Measurements from ENCODE around the gene IGSF9B. TPM values are rescaled to one million over a fixed set of nuclear protein-coding genes. Genes with fewer than 3 reads are reported as not detected.
A peak's percentile ranks its signal among the peaks of the same experiment; 100 is the strongest.

Gene IGSF9B
- total RNA-seq, 2 experiments from 2014 or later, result 0.95 to 2.8 TPM

DNA sequence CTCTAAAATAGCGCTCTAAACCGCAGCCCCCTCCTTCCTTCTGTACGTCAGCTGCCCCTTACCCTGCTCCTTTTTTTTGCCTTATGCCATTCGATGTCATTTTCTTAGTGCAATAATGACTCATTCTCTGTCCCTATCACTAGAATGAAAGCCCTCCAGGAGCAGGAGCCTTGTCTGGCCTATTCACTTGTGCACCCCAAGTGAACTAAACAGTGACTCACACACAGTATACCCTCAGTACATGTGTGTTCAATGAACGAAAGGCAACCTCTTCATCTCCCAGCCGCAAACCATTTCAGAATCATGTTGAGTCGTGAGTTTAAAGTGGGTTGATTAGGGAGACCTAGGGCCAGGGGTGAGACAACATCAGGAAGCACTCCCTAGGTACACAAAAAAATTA, 60.7 kb downstream of the IGSF9B start:
- BruUV-seq (replicated peaks), result no TSS peak
- TF ChIP-seq EZH2phosphoT487 (IDR thresholded peaks at IDR 0.05; ENCODE audit: borderline replicate concordance, low read depth, low read length), result no peak
- TF ChIP-seq, protein P1, sequence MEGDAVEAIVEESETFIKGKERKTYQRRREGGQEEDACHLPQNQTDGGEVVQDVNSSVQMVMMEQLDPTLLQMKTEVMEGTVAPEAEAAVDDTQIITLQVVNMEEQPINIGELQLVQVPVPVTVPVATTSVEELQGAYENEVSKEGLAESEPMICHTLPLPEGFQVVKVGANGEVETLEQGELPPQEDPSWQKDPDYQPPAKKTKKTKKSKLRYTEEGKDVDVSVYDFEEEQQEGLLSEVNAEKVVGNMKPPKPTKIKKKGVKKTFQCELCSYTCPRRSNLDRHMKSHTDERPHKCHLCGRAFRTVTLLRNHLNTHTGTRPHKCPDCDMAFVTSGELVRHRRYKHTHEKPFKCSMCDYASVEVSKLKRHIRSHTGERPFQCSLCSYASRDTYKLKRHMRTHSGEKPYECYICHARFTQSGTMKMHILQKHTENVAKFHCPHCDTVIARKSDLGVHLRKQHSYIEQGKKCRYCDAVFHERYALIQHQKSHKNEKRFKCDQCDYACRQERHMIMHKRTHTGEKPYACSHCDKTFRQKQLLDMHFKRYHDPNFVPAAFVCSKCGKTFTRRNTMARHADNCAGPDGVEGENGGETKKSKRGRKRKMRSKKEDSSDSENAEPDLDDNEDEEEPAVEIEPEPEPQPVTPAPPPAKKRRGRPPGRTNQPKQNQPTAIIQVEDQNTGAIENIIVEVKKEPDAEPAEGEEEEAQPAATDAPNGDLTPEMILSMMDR (conservative IDR thresholded peaks at IDR 0.05; ENCODE audit: low read length), result no peak
- no peaks in the 10 kb centered on the region for H3K79me2 ChIP-seq (ENCODE audit: insufficient read depth, low read depth, low read length)
- H2AFZ ChIP-seq (ENCODE audit: low read length), result no peak overlapping the region
- no peak overlapping the region for H3K4me3 ChIP-seq (ENCODE audit: low read depth, low read length, poor library complexity, severe bottlenecking)
- H3K9me3 ChIP-seq (ENCODE audit: low read length), result no peaks in the 10 kb centered on the region
- POLR2A ChIA-PET, result no interaction called here
- no peak overlapping the region for H3K4me2 ChIP-seq (ENCODE audit: low read length)
- CTCF ChIA-PET (ENCODE audit: unreplicated experiment), result no interaction called here
- no peak for DNase-seq (ENCODE audit: low spot score)
- H3K9me2 ChIP-seq (ENCODE audit: insufficient read depth, low read length), result no peaks in the 10 kb centered on the region
- H4K20me1 ChIP-seq (ENCODE audit: insufficient read depth, low read length), result no peaks in the 10 kb centered on the region
- H3K36me3 ChIP-seq (ENCODE audit: insufficient read depth, low read length), result no peaks in the 10 kb centered on the region
- no peak overlapping the region for H3K27ac ChIP-seq (ENCODE audit: low read depth, low read length, poor library complexity, severe bottlenecking)
- intact Hi-C loops (cut with micrococcal nuclease; ENCODE audit: unreplicated experiment), result no loop called here
- peaks cover 8% of the 10 kb centered on the region for H3K4me1 ChIP-seq (ENCODE audit: insufficient read depth, low read length, poor library complexity, severe bottlenecking)

DNA sequence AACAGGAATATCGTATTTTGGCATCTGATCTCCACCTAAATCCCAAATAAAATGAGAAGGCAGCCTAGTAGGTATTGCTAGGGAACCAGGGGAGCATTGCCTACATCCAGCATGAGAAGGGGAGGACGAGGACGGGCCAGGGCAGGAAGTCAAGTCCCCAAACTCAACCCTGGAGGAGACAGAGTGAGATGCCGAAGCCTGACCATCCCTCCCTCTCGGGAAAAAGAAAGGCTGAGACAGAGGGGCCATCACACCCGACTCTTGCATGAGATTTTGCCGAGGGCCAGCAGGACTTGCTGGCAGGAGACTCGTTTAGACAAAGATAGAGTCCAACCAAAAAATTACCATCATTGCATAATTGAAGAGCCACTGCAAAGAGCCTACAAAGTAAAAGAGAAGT, 61.2 kb downstream of the IGSF9B start:
- TF ChIP-seq, protein P1 (conservative IDR thresholded peaks at IDR 0.05; ENCODE audit: low read length), result no peak
- no peak for TF ChIP-seq EZH2phosphoT487 (IDR thresholded peaks at IDR 0.05; ENCODE audit: borderline replicate concordance, low read depth, low read length)
- H3K4me1 ChIP-seq (ENCODE audit: insufficient read depth, low read length, poor library complexity, severe bottlenecking), result peaks cover 8% of the 10 kb centered on the region
- no peaks in the 10 kb centered on the region for H4K20me1 ChIP-seq (ENCODE audit: insufficient read depth, low read length)
- no peak for DNase-seq (ENCODE audit: low spot score)
- BruUV-seq (replicated peaks), result no TSS peak
- H3K4me3 ChIP-seq (ENCODE audit: low read depth, low read length, poor library complexity, severe bottlenecking), result no peak overlapping the region
- no peak overlapping the region for H2AFZ ChIP-seq (ENCODE audit: low read length)
- H3K4me2 ChIP-seq (ENCODE audit: low read length), result no peak overlapping the region
- no peaks in the 10 kb centered on the region for H3K79me2 ChIP-seq (ENCODE audit: insufficient read depth, low read depth, low read length)
- ChIA-PET CTCF (ENCODE audit: unreplicated experiment) (no interaction called here), POLR2A (no interaction called here)
- no peak overlapping the region for H3K27ac ChIP-seq (ENCODE audit: low read depth, low read length, poor library complexity, severe bottlenecking)
- H3K9me2 ChIP-seq (ENCODE audit: insufficient read depth, low read length), result no peaks in the 10 kb centered on the region
- no peaks in the 10 kb centered on the region for H3K36me3 ChIP-seq (ENCODE audit: insufficient read depth, low read length)
- intact Hi-C loops (cut with micrococcal nuclease; ENCODE audit: unreplicated experiment), result no loop called here
- H3K9me3 ChIP-seq (ENCODE audit: low read length), result no peaks in the 10 kb centered on the region

DNA sequence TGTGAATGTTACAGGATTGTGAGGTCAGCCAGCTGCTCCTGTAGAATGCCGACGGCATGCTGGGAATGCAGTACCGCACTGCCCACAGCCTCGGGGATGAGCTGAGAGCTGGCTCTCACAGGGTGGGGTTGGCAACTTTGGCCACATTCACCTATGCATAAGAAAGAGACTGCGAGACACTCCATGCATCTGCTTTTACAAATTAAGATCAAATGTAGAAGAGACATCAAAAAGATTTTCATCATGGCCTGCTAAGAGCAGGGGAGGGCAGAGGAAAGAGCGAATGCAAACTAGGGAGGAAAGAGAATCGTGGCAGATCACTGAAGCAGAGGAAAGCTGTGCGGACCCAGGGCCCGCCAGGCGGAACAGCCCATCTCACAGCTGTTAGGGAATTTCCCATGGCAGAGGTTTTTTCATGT, 61.7 kb downstream of the IGSF9B start:
- BruUV-seq (replicated peaks), result no TSS peak
- DNase-seq (ENCODE audit: low spot score), result peak; percentile 3
- no peak overlapping the region for H3K4me2 ChIP-seq (ENCODE audit: low read length)
- H3K9me2 ChIP-seq (ENCODE audit: insufficient read depth, low read length), result no peaks in the 10 kb centered on the region
- TF ChIP-seq EZH2phosphoT487 (IDR thresholded peaks at IDR 0.05; ENCODE audit: borderline replicate concordance, low read depth, low read length), result no peak
- TF ChIP-seq, protein P1 (conservative IDR thresholded peaks at IDR 0.05; ENCODE audit: low read length), result no peak
- CTCF ChIA-PET (ENCODE audit: unreplicated experiment), result no interaction called here
- H4K20me1 ChIP-seq (ENCODE audit: insufficient read depth, low read length), result no peaks in the 10 kb centered on the region
- peaks cover 8% of the 10 kb centered on the region for H3K4me1 ChIP-seq (ENCODE audit: insufficient read depth, low read length, poor library complexity, severe bottlenecking)
- POLR2A ChIA-PET, result no interaction called here
- no peak overlapping the region for H3K4me3 ChIP-seq (ENCODE audit: low read depth, low read length, poor library complexity, severe bottlenecking)
- no peaks in the 10 kb centered on the region for H3K9me3 ChIP-seq (ENCODE audit: low read length)
- intact Hi-C loops (cut with micrococcal nuclease; ENCODE audit: unreplicated experiment), result no loop called here
- H3K36me3 ChIP-seq (ENCODE audit: insufficient read depth, low read length), result no peaks in the 10 kb centered on the region
- H3K27ac ChIP-seq (ENCODE audit: low read depth, low read length, poor library complexity, severe bottlenecking), result no peak overlapping the region
- no peak overlapping the region for H2AFZ ChIP-seq (ENCODE audit: low read length)
- H3K79me2 ChIP-seq (ENCODE audit: insufficient read depth, low read depth, low read length), result no peaks in the 10 kb centered on the region
